ENCODE data around the gene SCGB2A2.

Gene SCGB2A2

DNA sequence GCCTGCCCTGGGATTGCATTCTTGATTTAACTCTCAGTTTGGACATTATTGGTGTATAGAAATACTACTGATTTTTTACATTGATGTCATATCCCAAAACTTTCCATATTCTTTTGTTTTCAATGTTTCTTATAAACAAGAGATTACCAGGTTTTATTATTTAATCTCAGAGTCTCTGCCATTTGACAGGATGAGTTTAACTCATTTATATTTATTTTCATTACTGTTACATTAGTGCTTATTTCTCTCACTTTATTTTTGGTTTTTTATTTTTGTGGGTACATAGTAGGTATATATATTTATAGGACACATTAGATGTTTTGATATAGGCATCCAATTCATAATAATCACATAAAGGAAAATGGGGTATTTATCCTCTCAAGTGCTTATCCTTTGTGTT is 38.0 kb downstream of the SCGB2A2 start:
- DNase-seq, result no peak

DNA sequence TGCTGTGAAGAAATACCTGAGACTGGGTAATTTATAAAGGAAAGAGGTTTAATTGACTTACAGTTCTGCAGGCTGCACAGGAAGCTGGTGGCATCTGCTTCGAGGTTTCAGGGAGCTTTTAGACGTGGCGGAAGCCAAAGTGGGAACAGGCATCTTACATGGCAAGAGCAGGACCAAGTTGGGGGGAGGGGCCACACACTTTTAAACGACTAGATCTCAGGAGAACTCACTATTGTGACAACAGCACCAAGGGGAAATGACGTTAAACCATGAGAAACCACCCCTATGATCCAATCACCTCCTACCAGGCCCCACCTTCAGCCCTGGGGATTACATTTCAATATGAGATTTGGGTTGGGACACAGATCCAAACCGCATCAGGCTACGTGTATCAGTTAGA is 40.0 kb downstream of the SCGB2A2 start:
- DNase-seq, result no peak

DNA sequence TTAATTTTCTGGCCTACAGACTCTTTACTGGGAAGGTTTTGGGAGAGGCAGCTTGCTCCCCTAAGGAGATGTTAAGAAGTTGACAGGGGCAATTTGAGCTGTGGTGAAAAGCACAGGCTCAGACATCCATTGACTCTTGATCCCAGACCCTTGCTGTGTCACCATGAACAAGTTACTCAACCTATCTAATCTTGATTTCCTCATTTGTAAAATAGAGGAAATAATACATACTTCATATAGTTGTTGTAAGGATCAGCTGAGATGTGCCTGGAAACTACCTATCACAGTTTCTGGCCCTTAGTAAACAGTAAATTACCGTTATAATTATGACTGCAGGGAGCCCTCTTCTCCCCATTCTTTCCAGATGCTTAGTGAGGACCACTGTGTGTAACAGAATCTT is 45.5 kb downstream of the SCGB2A2 start:
- no peak for DNase-seq

GRCh38 chr11:62322524-62322923 is 52.6 kb downstream of the SCGB2A2 start:
- no peak for DNase-seq
